GM19372 (cell line): ENCODE measurements around the gene HSD17B11.
"Not testable (repeated sequence)": the region's sequence is repeated elsewhere in the genome, so short reads cannot be mapped to it uniquely, and the experiment has no call there.

Experiments
- ATAC-seq: cut with Tn5 transposase; IDR thresholded peaks from one replicate; pipeline ENCODE4 v1.9.1; 2021; ENCODE audit warnings: mild to moderate bottlenecking, low read depth, moderate library complexity; ENCODE audit not compliant: unreplicated experiment

Gene HSD17B11, protein sequence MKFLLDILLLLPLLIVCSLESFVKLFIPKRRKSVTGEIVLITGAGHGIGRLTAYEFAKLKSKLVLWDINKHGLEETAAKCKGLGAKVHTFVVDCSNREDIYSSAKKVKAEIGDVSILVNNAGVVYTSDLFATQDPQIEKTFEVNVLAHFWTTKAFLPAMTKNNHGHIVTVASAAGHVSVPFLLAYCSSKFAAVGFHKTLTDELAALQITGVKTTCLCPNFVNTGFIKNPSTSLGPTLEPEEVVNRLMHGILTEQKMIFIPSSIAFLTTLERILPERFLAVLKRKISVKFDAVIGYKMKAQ

DNA sequence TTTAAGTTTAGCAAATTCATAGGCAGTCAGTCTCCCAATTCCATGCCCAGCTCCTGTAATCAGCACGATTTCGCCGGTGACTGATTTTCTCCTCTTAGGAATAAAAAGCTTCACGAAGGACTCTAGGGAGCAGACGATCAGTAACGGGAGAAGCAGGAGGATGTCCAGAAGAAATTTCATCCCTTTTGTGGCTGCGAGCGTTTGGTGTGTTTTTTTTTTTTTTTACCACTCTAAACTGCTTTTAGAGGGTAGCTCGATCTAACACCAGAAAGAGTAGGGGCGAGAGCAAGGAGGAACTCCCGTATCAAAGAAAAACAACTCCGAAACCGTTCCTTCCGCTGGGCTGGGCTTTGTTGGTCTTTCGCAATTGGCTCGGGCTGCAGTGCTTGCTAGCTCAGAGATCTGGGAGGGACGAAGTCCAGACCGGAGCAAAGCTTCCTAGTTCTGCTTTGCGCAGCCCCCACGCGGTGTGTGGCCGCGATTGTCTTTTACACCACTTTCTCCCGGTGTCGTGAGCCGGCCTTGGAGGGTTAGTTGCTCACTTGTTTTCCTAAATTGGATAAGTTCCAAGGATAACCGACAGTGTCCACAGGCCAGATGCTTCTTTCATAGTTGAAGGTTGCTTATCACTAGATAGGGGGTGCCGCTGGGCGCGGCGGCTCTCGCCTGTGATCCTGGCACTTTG is at the start of gene HSD17B11:
Gene HSD17B11, minus strand, starts transcription at position 298 of the 685 bp plus-strand sequence. Its CDS starts 118 bp downstream, at position 180.
- ATAC-seq, result peak; percentile 98

DNA sequence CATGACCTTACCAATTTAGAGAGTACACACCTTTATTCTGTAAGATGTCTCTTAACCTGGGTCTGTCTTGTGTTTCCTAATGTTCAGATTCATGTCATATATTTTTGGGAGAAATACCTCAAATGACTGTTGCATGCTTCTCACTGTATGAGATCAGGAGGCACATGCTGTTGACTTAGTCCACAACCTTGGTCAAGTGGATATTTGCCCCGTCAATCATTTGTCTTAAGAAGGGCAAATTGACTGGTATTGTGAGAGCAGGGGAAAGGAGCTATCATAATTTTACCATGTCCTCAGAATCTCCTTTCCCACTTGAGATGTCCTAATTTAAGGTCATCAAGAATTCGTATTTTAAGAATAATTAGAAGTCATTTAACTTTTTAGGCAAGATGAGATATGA is 42.4 kb upstream of the HSD17B11 start:
- no peak for ATAC-seq

DNA sequence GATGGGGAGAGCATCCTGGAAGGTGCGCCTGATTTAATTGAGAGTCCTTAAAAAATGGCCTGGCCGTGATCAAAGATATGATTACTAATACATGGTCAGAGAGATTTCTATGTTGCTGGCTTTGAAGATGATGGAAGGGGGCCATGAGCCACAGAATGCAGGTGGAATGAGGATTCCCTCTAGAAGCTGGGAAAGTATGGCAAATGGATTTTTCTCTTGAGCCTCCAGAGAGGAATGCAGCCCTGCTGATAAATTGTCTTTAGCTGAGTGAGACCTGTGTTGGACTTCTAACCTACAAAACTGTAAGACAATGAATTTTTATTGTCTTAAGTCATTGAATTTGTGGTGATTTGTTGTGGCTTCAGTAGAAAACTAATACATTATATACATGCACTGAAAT is 39.0 kb upstream of the HSD17B11 start:
- ATAC-seq, result no peak

DNA sequence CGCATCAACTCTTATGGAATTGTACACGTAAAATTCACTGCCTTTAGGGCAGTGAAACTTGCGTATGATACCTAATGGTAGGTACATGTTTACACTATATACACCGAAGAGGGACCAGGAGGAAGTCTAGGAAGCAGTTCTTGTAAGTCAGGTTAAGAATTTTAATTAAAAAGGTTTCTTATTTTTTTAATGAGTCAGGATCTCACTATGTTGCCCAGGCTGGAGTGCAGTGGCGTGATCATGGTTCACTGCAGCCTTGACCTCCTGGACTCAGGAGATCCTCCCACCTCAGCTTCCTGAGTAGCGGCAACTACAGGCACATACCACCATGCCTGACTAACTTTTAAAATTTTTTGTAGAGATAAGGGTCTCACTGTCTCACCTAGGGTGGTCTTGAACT is 38.0 kb upstream of the HSD17B11 start:
- no peak for ATAC-seq

DNA sequence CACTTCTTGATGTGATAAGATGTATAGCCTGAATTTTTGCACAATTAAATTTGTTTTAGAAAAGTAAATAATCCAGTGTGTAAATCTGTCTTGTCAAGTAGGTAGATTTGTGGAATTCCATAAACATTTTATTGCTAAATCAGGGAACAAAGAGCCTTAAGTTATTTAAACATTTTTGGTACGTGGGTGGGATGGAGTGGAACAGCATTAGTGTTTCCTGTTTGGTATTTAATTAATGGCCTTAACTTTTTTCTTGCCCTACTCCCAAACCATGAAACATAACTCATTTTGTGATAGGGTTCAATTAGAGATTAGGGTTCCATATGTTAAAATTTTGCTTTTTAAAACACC is 36.5 kb upstream of the HSD17B11 start:
- no peak for ATAC-seq

DNA sequence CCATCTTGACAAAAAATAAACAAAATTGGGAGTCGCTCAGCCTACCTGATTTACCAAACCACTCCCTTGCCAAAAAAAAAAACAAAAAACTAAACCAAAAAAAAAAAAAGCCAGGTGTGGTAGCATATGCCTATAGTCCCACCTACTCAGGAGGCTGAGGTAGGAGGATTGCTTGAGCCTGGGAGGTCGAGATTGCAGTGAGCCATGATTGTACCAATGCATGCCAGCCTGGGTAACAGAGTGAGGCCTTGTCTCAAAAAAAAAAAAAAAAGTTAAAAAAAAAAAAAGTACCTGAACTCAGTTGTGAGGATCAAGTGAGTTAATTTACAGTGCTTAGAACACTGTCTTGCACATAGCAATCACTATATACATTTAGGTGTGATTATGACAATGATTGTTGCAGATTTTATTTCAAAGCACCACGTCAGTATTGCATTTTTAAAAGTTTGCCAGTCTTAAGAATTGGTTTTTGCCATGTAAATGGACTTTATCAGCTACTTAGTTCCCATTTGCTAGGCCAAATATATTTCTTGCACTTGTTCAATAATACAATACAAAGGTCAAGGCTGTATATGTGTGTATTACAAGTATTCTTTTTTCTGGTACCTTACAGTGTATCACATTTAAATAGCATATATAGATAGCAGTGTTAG is 36.0 kb upstream of the HSD17B11 start:
- ATAC-seq, result no peak

DNA sequence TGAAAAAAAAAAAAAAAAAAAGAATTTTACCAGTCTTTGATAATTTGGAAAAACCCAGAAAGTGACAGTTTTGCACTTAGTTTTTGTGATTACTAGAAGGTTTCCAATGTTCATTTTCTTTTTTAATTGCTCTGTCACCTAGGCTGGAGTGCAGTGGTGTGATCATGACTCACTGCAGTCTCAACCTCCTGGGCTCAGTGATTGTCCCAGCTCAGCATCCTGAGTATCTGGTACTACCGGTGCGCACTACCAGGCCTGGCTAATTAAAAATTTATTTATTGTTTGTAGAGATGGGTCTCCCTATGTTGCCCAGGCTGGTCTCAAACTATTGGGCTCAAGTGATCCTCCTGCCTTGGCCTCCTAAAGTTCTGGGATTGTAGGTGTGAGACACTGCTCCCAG is 34.7 kb upstream of the HSD17B11 start:
- ATAC-seq, result no peak

DNA sequence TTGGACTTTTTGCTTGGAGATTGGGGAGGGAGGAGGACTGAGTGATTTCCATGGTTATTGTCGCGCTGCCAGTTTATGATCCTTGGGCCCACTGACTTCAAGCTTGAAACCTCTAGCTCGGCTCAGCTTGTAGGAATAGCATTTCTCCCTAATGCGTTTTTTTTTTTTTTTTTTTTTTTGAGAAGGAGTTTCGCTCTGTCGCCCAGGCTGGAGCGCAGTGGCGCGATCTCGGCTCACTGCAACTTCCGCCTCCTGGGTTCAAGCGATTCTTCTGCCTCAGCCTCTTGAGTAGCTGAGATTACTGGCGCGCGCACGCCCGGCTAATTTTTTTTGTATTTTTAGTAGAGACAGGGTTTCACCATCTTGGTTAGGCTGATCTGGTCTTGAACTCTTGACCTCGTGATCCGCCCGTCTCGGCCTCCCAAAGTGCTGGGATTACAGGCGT is 33.1 kb upstream of the HSD17B11 start:
- not testable (repeated sequence) for ATAC-seq

DNA sequence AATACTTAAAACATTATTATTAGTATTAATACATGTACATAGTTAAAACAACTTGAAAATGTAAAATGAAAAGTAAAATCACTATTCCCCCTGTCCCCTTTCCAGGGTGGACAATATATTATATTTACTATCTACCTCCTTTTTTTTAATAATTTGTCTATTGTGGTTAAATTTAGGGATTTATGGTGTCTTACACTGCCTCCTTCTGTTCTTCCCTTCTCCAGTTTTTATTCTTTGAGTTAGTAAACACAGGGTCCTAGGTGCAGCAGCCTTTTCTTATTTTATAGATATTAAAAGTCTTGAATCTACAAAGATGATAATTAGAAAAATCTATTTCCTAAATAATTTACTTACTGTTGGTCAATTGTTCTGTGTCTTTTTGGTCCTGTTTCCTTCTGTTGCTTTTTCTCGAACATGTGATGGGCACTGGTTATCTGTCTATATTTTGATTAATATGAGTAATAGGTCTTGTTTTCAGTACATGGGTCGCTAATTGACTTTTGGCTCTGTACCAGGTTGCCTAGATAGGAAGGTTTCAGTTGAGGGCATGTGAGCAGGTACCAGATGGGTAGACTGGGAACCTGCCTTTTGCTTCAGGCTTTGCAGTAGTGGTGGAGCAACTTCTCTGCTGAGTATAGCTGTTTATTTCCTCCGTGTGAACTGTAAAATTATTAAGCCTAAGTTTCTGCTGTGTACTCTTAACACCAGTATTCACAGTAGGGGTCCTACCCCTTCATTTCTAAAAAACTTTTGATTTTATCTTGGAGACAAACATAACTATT is 32.5 kb upstream of the HSD17B11 start:
- no peak for ATAC-seq

DNA sequence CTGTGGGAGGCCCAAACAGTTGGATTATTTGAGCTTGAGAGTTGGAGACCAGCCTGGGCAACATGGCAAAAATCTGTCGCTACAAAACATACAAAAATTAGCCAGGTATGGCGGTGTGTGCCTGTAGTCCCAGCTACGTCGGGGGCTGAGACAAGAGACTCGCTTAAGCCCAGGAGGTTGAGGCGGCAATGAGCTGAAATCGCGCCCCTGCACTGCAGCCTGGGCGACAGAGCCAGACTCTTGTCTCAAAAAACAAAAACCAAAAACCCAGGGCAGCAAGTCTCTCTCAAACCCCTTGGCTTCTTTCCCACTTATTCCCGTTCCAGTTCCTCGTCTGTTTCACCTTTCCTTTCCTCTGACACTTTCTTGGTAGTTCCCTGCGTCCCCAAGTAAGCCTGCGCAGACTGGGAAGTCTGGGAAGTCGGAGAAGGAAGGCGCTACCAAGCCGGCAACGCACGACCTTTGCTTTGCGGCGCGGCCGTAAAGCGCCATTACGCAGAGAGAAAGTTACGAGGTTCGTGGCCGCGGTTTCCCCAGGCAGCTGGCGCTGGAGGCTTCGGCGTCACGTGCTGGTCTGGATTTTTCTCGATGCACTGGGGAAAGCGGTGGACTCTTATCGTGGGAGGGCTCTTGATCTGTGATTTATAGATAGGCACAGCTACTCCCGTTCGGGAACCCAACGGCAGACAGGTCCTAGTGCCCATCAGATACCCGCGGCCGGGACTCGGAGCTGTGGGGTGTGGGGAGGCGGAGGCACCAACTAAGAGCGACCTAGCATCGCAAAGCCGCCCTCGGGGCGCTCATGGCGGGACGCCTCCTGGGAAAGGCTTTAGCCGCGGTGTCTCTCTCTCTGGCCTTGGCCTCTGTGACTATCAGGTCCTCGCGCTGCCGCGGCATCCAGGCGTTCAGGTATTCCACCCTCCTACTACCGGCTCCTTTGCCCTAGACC is 31.4 kb upstream of the HSD17B11 start, which contains the start of gene NUDT9:
Gene NUDT9, plus strand, starts transcription at position 470 of the 949 bp plus-strand sequence. Its CDS starts 333 bp downstream, at position 803.
- peak; percentile 85 for ATAC-seq

DNA sequence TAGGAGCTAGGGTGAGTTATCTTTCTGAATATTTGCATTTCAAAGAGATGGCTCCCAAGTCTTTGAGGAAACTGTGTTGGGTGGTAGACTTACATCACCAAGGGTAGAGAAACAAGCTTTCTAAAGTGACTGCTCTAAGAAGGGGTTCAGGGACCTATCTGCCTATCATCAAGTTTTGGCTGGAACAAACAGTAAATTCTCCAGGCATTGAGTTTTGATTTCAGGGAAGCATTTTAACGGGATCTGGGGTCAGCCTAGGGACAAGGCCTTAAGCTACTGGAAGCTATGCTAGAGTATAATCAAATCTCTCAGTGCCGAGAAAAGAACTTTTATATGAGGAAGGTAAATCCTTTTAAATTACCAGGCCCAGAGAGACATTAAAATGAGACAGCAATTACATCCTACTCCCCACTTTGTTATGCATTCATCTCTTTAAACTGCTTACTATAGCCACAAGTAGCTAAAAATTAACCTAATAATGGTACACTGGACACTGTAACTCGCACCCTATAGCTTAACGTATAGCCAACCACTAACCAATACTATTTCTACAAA is 29.4 kb upstream of the HSD17B11 start:
- ATAC-seq, result no peak

DNA sequence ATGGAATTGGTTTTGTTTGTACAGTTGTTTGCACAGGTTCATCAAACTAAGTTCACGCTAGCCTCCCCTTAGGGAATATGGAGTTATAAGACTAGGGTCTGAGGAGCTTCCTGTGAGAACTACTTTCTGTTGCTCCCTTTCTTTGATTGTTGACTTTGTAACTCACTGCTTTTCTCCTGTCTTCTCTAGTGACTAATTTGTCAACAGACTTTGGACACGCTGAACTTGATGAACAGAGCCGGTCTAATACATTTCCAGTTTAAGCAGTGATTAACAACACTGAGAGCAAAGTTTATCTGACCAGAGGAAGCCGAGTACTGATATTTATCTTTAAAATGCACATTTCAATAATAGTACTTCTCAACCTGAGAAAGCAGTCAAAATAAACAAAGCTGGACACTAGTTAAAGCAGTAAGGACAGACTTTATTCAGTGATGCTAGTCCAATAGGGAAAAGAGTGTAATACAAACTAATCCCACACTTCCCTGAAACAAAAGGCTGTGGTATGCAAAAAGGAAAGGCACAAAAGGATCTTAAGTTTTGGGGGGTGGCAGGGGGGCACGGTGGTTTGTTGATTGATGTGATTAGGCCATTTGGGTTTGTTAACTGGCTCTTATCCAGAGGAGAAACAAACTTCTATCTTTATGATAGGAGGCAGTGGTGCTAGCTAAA is 28.7 kb upstream of the HSD17B11 start:
- ATAC-seq, result no peak

DNA sequence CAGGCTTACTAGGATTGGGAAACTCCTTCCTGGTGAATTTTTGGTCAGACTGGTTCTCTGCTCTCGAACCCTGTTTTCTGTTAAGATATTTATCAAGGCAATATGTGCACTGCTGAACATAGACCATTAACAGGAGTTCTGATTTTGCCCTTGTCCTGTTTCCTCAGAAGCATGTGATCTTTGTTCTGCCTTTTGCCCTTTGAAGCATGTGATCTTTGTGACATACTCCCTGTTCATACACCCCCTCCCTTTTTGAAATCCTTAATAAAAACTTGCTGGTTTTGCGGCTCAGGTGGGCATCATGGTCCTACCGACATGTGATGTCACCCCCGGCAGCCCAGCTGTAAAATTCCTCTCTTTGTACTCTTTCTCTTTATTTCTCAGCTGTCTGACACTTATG is 27.4 kb upstream of the HSD17B11 start:
- not testable (repeated sequence) for ATAC-seq

DNA sequence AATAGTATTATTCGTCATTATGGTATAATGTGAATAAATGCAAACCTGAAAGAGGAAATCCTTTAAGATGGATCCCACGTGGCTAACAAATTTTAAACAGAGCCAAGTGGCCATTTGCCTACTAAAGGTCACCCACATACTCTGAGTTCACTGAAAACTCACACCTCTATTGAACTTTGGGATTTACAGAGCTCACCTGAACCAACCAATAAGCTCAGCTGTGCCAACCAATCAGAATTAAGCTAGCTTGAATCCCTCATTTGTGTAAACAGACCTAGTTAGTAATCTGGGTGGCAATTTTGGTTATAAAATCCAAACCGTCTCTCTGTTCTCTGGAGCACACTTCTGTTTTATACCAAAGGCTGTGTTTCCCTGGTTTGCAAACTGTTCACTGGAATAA is 26.0 kb upstream of the HSD17B11 start:
- no peak for ATAC-seq

DNA sequence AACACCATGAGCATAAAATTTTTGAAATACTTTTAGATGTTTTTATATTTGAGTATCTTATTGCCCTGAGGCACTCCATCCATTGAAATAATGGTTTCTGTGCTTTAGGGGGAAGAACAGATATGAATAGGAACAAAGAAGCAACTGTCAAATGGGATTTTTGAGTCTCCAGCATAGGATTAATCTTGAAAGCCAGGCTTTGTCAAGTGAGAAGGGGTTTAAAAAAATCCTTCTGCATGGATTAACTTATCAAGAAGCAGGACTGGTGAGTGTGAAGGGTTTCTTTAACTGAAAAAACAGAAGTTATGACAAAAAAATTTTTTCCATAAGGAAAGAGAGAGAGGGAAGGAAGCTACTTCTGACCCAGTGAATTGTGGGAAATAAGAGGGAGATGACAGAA is 23.8 kb upstream of the HSD17B11 start:
- no peak for ATAC-seq

DNA sequence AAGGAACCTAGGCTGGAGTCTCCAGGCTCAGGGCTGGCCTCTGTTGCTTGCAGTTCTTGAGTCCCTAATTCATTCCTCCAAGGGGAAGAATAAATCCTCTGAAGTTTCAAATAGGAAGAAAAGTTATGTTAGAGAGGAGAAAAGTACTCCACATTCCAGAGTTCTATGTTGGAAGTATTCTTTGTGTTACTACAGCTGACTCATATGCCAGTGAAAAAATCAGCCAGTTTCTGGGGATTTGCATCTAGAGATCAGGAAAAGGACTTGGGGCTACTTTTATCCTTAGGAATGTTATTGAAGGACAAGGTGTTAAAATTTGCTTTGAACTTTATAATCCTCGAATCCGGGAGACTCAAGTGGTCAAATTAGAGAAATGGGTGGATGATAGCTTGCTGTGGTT is 19.7 kb upstream of the HSD17B11 start:
- no peak for ATAC-seq

DNA sequence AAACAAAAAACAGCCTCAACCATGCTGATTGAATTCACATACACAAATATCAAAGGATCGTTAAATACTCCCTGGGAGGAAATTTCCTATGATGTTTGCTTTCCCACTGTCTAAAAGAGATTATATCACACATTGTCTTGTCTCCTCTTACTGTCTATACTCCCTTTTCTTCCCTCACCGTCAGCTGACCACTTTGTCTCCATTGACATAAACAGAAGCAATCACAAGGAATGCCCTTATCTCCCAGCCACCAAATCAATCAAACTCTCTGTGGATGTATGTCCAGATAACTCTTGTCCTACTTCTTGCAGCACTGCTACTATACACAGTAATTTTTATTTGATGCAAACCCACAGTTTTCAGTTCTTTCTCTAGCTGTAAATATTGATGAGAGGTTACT is 19.2 kb upstream of the HSD17B11 start:
- ATAC-seq, result no peak

DNA sequence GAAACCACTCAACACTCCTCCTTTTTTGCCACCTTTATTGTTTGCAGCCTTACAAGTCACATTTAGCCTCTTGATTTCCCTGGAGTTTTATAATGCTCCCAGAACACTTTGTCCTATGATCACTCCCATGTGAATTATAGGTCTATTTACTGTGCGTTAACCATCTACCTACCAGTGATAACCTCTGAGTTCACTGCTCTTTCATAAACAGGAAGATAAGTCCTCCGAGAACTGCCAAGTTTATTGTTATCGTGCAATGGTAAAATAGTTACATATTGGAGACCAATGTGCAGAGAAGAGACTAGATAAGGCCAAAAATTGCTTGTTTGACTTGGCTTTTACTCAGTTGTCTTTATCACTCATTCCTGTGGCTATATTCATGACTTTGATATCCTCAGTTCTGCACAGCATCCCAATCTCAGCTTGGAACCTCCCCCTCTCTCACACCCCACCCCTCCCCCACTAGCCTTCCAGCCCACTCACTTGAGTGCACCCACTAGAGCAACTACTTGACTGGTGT is 18.5 kb upstream of the HSD17B11 start:
- ATAC-seq, result no peak

DNA sequence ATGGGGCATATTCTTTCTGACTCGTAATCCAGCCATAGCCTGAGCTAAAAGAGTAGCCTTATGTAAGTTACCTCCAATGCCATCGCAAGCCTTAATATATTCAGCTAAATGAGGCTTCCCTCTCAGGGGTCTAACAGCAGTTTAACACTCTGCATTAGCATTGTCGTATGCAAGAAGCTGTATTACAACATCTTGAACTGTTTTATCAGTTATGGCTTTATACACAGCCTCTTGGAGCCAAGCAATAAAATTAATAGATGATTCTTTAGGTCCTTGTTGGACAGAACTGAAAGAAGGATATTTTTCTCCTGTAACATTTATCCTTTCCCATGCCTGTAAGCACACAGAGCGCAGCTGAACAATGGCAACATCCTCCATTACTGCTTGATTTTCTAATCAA is 15.9 kb upstream of the HSD17B11 start:
- not testable (repeated sequence) for ATAC-seq
